ENCODE data around the gene ZBED4. TPM values are rescaled to one million over a fixed set of nuclear protein-coding genes. Genes with fewer than 3 reads are reported as not detected.

Gene ZBED4
- total and polyA plus RNA-seq, 12 donors = 2.6 to 5.9 (median 4.2) TPM

DNA sequence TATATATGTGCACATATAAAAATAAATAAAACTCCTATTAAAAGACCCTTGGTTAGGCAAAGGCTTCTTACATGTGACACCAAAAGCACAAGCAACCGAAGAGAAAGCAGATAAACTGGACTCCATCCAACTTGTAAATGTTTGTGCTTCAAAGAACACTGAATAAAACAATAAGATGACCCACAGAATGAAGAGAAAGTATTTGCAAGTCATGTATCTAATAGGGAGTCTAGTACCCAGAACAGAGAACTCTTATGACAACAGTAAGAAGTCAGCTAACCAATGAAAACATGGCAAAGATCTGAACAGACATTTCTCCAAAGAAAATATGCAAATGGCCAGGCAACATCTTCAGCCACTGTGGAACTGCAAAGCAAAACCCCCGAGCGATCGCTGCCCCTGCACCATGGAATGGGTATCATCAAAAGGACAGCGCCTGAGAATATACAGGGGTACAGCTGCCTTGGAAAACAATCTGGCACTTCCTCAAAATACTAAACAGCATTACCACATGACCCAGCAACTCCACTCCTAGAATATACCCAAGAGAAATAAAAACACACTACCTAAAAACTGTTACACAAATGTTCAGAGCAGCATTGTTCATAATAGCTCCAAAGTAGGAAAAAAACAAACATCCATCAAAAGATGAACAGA is 43.2 kb upstream of the ZBED4 start:
- no peak for ATAC-seq
- Histone ChIP-seq H3K4me1 (peaks cover 0 to 82% (median 44%) of the 10 kb centered on the region in 9 donors), H3K36me3 (peaks cover 0 to 37% (median 0%) of the 10 kb centered on the region in 9 donors), H3K27ac (no peak overlapping the region), H3K9me3 (no peaks in the 10 kb centered on the region), H3K27me3 (no peaks in the 10 kb centered on the region), H3K4me3 (no peak overlapping the region)
- 59 to 71% methylated on average over 5 of the region's 5 CpGs for WGBS, 2 donors
- TF ChIP-seq, protein P1, sequence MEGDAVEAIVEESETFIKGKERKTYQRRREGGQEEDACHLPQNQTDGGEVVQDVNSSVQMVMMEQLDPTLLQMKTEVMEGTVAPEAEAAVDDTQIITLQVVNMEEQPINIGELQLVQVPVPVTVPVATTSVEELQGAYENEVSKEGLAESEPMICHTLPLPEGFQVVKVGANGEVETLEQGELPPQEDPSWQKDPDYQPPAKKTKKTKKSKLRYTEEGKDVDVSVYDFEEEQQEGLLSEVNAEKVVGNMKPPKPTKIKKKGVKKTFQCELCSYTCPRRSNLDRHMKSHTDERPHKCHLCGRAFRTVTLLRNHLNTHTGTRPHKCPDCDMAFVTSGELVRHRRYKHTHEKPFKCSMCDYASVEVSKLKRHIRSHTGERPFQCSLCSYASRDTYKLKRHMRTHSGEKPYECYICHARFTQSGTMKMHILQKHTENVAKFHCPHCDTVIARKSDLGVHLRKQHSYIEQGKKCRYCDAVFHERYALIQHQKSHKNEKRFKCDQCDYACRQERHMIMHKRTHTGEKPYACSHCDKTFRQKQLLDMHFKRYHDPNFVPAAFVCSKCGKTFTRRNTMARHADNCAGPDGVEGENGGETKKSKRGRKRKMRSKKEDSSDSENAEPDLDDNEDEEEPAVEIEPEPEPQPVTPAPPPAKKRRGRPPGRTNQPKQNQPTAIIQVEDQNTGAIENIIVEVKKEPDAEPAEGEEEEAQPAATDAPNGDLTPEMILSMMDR (IDR thresholded peaks at IDR 0.05) = no peak
- intact Hi-C loops (cut with DNase I) = no loop called here
- DNase-seq = no peak

DNA sequence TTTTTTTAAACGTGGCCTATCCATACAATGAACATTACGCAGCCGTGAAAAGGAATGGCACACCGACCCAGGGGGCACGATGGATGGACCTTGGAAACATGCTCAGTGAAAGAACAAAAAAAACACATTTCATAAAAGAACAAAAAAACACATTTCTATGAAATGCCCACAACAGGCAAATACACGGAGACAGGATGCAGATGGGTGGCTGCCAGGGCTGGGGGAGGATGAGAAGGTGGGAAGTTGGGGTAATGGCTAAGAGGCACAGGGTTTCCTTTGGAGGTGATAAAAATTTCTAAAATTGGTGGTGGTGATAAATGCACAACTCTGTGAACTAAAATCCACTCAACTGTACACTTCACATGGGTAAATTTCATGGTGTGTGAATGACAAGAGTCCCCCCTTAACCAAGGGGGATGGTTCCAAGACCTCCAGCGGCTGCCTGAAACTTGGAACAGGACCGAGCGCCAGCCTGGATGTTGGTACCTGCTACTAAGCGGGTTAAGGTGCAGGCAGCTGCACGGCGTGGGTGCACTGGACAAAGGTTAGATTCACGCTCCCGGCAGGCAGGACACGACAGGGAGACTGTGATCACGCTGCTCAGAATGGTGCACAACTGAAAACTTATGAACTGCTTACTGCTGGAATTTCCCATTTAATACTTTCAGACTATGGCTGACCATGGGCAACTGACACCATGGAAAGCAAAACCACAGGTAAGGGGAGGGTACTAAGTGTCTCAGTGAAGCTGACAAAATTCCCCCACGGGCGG is 42.4 kb upstream of the ZBED4 start:
- intact Hi-C loops (cut with DNase I) = no loop called here
- no peaks in the 10 kb centered on the region for H3K27me3 ChIP-seq
- no peaks in the 10 kb centered on the region for H3K9me3 ChIP-seq
- peaks cover 0 to 44% (median 0%) of the 10 kb centered on the region in 9 donors for H3K36me3 ChIP-seq
- TF ChIP-seq, protein P1 (IDR thresholded peaks at IDR 0.05) = no peak
- H3K27ac ChIP-seq = no peak overlapping the region
- 84 to 85% methylated on average over 18 of the region's 18 CpGs for WGBS, 2 donors
- H3K4me1 ChIP-seq = peaks cover 5 to 80% (median 48%) of the 10 kb centered on the region in 9 donors
- DNase-seq (no peak), ATAC-seq (peak in 2 of 8 donors; percentile 26)
- no peak overlapping the region for H3K4me3 ChIP-seq

- DNase-seq (no peak), ATAC-seq (peak in 1 of 8 donors; percentile 48)
- Histone ChIP-seq H3K4me3 (no peak overlapping the region), H3K27me3 (no peaks in the 10 kb centered on the region), H3K9me3 (no peaks in the 10 kb centered on the region), H3K36me3 (peaks cover 0 to 60% (median 1%) of the 10 kb centered on the region in 9 donors), H3K4me1 (peaks cover 5 to 69% (median 45%) of the 10 kb centered on the region in 9 donors), H3K27ac (no peak overlapping the region)
- WGBS, 2 donors = 95% methylated on average over 11 of the region's 11 CpGs
- intact Hi-C loops (cut with DNase I) = no loop called here
- TF ChIP-seq, protein P1 (IDR thresholded peaks at IDR 0.05) = no peak
These were observed 40.8 kb upstream of the ZBED4 start for GRCh38 chr22:49812838-49813237.

DNA sequence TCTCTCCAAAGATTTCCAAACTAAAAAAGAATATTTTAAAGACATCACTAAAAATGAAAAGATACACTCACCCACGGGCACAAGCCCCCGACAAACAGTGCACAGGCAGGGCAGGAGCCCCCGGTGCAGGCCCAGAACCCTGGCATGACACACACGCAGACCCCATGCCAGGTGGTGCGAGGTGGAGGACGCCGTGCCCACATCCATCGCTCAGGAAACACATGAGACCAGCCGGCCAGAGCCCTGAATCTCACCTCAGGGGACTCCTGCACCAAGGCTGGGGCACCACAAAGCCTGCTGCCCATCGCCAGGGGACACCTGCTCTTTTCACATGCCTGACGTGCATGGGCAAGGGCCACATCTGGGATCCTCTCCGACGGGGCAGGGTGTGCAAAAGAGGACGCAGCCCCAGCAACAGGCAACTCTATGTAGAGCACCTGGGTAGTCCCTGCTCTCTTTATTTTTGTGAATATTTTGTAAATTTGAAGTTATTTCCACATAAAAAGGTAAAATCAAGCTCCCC is 39.4 kb upstream of the ZBED4 start:
- ATAC-seq (no peak), DNase-seq (no peak)
- Histone ChIP-seq H3K27me3 (no peaks in the 10 kb centered on the region), H3K4me1 (peaks cover 5 to 62% (median 35%) of the 10 kb centered on the region in 9 donors), H3K27ac (no peak overlapping the region), H3K36me3 (peaks cover 0 to 74% (median 14%) of the 10 kb centered on the region in 9 donors), H3K4me3 (no peak overlapping the region), H3K9me3 (no peaks in the 10 kb centered on the region)
- TF ChIP-seq, protein P1 (IDR thresholded peaks at IDR 0.05) = no peak
- WGBS, 2 donors = 91% methylated on average over 14 of the region's 14 CpGs
- intact Hi-C loops (cut with DNase I) = no loop called here
